ENCODE results near the gene HECW1.
"Not testable (repeated sequence)": the region's sequence is repeated elsewhere in the genome, so short reads cannot be mapped to it uniquely, and the experiment has no call there.

The HECW1 gene

DNA sequence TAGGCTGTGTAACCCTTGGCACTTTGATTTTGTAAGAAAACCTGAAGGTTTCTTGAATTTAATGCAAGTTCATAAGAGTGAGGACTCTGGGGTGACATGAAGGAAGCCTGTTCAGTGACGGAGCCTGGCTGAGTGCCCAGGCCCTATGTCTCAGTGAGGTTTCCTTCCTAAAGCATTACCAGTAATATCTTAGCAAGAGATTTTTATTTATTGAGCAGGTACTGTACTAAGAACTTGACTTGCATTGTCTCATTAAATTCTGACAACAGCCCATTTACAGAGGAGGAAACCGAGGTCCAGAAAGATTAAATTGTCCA is 197.2 kb downstream of the HECW1 start:
- no peak for DNase-seq (ENCODE audit: low spot score)

DNA sequence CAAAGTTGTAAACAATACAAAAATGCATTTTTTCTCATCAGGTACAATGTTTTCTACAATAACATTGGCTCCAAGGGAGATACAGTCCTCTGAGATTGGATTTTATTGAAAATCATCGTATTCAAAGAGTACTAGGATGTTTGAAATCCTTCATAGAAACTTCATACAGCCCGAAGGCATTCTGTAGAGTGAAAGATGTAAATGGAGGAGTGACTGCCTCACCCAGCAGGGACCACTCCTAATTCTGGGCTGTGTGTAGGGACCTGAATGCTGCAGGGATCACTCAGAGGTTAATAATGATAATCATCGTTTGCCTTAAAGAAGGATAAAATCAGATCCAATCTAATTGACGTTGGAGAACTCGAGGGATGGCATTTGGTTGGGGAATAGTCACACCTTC is 198.6 kb downstream of the HECW1 start:
- DNase-seq (ENCODE audit: low spot score) = no peak

DNA sequence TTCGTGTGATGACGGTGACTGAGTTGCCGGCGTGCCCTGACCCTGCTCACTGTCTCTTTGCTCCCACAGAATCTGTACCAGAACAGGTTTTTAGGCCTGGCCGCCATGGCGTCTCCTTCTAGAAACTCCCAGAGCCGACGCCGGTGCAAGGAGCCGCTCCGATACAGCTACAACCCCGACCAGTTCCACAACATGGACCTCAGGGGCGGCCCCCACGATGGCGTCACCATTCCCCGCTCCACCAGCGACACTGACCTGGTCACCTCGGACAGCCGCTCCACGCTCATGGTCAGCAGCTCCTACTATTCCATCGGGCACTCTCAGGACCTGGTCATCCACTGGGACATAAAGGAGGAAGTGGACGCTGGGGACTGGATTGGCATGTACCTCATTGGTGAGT is 199.2 kb downstream of the HECW1 start:
- DNase-seq (ENCODE audit: low spot score) = no peak

DNA sequence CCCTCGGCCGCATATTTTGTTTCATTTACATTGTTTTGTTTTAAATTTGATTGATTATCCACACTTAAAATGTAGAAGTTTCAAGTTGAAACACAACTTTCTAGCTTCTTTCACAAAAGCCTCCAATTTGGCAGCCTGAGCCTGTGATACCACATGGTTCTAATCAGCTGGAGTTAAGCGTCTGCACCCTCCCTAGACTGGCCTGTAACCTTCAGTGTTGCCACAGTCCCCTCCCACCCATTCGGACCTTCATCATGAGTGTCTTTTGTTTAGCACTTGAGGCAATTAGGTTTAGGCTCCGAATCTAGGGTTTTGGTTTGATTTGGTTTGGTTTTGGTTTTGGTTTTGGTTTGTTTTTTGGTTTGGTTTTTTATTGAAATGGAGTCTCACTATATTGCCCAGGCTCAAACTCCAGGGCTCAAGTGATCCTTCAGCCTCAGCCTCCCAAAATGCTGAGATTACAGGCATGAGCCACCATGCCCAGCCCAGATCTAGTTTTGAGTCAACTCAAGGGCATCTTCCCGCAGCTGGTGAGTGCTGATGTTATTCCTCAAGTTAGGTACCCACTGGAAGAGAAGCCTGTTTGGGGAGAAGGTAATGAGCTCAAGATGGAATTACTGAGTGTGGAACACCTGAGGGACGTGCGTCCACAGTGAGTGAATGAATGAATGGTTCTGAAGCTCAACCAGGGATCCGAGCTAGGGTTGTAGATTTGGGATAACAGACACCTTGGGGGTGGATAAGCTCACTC is 201.4 kb downstream of the HECW1 start:
- no peak for DNase-seq (ENCODE audit: low spot score)

DNA sequence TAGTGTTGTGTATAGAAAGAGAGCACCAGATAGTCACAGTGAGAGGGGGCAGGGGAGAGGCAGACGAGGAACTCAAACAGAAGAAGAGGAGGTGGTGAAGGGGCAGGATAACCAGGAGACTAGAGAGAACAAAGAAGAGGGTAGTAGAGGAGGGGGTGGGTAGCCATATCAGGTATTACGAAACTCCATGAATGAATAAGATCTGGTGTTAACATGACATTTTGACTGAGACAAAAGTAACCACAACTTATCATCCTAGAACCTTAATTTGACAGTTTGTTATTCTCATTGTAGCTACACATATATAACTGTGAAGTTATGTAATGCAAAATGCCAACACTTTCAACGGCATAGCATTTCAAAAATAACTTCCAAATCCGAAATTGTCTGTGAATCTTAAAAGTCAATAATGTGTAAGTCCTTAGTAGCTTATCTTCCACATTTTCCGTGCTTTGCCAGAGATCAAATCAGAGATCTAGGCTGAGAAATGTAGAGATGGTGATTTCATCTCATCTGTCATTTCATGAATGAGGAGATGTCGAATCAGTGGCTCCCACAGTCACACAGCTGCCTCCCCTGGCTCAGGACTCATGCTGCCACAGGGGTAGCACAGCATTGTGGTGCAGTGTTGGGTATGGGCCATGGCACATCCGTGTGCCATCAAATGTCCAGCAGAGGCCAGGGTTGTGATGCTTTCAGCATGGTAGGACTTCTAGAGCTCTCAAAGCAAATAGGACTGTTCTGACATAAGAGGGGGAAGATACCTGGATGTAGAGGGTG is 202.1 kb downstream of the HECW1 start:
- DNase-seq (ENCODE audit: low spot score) = no peak

DNA sequence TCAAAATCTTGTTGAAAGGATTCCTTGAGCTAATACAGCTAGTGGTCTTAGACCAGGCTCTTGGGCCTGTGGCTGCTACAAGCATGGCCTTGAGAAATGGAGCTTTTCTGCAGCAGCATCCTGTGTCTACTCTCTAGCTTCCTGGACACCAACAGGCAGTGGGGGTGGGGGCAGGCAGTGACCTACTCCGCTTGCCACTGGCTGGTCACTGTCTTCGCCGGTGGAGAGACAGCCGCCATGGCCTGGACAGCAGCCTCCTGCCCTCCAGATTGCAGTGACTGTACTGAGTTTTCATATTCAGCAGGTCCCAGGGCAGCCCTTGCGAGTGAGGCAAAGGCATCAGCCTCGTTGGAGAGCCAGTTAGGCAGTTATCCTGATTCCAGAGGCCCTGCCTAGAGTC is 204.6 kb downstream of the HECW1 start:
- no peak for DNase-seq (ENCODE audit: low spot score)

DNA sequence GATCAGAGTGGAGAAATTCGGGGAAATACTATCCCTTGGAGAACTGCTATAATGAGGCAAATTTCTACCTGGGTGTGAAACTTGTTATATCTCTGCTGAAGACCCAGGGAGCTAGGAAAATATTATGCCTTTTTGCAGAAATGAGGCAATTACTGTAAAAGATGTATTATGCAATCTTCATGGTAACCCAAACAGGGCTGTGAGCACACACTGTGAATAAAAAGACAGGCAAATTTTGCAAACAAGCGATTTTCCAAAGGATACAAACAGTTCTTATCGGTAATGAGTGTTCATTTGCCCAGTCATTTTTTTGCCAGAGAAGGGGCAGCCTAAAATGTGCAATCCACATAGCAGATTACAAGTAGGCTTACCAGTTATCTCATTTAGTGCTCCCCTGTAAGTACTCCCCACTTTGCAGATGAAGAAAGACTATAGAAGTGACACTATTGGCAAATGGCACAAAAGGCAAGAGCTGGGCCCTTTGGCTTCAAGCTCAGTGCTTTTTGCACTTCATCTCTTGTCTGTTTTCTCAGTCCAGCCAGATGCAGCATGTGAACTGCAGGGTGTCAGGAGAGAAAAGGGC is 205.8 kb downstream of the HECW1 start:
- DNase-seq (ENCODE audit: low spot score) = no peak

DNA sequence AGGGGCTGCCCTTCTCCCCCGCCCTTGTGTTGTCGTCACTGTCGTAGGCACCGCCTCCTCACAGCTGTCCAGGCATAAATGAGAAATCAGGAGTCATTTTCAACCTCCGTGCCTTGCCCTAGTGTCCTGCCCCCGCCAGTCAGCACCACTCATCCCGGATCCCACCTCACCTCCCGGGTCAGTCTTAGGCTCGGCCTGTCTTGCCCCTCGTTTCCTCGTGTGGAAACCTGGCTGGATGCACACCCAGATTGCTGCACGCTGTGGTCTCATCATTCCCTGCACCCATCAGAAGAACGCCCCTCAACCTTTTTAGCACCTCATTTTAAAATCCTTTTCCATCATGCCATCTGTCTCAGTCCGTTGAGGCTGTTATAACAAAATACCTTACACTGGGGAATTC is 213.1 kb downstream of the HECW1 start:
- no peak for DNase-seq (ENCODE audit: low spot score)

DNA sequence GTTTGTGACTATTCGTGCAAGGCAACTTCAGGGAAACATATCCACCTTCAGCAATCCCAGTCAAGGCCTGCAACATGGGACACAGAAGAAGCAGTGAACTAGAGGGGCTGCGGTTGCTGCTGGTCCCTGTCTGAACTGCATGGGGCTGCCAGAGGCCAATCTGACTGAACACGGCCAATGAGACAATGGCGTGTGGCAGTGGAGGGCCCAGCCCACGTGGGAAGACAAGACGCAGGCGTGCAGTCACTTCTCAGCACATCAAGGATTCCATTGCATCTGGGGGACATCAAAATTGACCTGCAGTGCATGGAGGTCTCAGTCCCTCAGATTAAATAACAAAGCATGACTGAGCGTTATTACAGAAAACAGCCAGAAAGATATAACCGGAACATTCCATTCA is 215.9 kb downstream of the HECW1 start:
- no peak for DNase-seq (ENCODE audit: low spot score)

DNA sequence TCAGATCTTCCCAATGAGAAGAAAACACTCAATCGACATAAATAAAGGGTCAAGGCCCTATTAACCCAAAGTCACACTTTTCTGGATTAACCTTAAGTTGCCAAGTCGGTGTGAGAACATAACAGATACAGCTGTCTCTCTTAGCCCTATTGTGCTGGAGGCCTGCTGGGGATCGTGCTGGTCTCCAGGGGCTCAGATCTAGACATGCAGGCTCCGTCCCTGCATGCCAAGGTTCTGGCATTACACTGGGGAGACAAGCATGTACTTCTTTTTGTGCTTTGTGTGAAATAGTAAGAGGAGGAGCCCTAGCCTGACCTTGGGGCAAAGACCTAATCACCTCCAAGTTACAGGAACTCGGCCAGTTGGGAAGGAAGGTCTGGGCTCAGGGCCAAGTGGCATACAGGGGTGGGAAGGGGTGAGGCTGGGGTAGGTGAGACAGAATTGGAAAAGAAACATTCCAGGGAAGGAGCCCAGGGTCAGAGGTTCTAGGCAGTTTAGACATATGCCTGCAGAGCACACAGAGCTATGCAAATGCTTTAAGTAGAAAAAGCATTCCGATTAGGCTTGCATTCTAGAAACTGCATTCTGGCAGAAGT is 216.4 kb downstream of the HECW1 start:
- DNase-seq (ENCODE audit: low spot score) = no peak

DNA sequence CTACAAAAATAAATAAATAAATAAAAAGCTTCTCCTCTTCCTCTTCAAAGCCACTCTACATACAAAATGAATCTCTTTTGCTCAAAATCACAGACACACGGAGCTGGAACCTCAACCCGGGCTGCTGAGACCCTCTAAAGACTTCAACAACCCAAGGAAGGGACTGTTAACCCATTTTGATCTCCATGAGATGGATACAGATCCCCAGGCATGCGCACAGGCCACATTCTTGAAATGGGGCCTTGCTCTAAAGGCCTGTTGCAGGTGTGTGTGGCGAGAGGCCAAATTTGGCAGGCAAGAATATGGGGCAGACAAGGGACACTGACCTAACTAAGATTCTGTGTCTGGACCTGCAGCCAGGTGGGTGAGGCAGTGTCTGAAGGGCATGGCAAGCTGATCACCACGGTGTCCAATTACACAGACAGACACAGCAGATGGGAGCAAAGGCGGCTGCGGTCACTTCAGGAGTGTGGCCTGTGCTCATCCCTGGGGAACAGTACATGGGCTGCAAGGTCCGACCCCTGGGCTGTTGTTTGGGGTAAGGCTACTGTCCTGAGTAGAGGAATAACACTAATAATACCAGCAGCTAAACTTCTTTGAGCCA is 219.8 kb downstream of the HECW1 start:
- DNase-seq (ENCODE audit: low spot score) = no peak

DNA sequence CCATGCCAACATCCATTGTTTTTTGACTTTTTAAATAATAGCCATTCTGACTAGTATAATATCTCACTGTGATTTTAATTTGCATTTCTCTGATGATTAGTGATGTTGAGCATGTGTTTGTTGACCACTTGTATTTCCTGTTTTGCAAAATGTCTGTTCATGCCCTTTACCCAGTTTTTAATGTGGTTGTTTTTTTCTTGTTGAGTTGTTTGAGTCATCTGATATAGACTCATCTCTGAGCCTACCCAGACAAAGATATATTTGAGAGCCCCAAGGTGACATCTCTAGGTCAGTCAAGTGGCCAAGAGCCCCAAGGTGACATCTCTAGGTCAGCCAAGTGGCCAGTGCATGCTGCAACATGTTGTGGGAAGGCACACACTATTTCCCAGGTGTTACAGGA is 224.7 kb downstream of the HECW1 start:
- no peak for DNase-seq (ENCODE audit: low spot score)

DNA sequence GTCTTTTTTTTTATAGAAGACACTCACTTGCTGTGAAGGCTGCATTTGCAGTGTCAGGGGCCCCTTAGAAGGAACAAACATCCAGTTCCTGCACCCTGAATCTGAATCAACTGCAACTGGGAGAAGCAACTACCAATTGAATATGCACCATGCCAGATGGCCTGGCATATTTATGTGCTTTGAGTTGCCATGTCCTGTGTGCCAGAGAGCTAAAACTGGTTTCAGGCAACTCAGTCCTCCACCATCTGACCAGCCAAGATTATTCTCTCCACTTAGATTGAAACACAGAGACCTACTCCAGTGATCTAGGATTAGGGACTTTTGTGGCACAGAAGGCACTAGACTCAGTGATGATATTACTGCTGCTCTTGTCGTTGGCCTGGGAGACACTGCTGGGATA is 225.4 kb downstream of the HECW1 start:
- no peak for DNase-seq (ENCODE audit: low spot score)

DNA sequence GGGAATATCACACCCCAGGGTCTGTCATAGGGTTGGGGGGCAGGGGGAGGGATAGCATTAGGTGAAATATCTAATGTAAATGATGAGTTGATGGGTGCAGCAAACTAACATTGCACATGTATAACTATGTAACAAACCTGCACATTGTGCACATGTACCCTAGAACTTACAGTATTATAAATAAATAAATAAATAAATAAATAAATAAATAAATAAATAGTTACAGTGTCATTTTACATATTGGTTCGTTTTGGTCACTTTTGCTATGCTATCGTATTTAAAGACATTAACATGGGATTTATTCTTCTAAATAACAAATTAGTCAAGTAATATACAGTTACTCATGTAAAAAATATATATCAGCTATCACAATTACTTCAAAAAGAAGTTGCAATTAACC is 228.7 kb downstream of the HECW1 start:
- no peak for DNase-seq (ENCODE audit: low spot score)

DNA sequence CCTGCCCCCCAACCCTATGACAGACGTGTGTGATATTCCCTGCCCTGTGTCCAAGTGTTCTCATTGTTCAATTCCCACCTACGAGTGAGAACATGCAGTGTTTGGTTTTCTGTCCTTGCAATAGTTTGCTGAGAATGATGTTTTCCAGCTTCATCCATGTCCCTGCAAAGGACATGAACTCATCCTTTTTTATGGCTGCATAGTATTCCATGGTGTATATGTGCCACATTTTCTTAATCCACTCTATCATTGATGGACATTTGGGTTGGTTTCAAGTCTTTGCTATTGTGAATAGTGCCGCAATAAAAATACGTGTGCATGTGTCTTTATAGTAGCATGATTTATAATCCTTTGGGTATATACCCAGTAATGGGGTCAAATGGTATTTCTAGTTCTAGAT is 231.0 kb downstream of the HECW1 start:
- not testable (repeated sequence) for DNase-seq (ENCODE audit: low spot score)

DNA sequence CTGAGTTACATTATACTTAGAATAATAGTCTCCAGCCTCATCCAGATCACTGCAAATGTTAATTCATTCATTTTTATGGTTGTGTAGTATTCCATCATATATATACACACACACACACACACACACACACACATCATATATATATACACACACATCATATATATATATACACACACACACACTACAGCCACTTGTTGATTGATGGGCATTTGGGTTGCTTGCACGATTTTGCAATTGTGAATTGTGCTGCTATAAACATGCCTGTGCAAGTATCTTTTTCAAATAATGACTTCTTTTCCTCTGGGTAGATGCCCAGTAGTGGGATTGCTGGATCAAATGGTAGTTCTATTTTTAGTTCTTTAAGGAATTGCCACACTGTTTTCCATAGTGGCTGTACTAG is 233.2 kb downstream of the HECW1 start:
- not testable (repeated sequence) for DNase-seq (ENCODE audit: low spot score)

DNA sequence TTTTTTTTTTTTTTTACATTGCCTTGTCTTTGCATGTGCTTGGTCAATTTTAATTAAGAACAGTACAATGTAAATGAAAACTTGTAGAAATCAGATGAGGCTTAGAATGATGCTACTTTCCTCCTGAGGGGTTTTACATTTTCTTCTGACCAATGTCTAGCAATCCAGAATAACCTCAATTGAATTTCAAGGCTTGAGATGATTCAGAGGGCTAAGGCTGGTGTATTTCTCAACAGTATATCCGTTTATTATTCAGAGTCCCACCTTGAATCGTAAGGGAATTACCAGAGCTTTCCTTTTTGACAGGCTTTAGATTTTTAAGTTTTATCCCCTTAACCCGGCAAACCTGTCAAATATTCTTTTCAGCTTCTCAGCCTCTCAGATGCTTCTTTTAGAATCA is 239.2 kb downstream of the HECW1 start:
- no peak for DNase-seq (ENCODE audit: low spot score)

DNA sequence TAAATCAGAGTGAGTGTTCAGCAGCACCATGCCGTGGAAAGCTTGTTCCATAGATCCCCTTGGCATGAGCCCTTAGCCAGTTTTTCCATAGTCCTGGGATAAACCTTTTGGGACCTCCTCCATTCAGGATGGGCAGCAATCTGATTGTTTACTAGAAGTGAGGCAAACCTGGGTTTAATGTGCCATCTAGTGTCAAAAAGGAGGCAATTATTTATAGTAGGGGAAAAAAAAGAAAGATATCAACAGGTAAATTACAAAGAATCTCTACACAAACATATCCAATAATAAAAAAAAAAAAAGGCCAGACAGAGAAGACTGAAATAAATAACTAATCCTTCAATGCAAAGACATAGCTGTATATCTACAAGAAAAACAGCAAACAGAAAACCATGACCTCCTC is 241.5 kb downstream of the HECW1 start:
- DNase-seq (ENCODE audit: low spot score) = no peak

DNA sequence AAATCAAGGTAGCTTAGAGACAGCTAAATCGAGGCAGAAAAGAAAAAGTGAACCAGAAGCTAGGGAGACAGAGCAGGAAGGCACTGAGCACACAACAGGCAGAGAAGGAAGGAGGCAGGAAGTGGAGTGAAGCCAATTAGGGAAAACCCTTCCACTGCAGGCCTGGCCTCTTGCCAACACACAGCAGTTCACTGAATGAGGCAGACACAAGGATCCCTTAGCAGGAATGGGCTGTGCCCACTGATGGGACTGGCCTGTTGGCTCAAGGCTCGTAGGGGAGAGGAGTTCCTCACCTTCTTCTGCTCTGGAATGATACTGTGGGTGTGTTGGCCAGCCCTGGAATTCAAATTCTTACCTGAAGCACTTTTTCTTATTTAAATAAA is 250.2 kb downstream of the HECW1 start:
- DNase-seq (ENCODE audit: low spot score) = no peak

DNA sequence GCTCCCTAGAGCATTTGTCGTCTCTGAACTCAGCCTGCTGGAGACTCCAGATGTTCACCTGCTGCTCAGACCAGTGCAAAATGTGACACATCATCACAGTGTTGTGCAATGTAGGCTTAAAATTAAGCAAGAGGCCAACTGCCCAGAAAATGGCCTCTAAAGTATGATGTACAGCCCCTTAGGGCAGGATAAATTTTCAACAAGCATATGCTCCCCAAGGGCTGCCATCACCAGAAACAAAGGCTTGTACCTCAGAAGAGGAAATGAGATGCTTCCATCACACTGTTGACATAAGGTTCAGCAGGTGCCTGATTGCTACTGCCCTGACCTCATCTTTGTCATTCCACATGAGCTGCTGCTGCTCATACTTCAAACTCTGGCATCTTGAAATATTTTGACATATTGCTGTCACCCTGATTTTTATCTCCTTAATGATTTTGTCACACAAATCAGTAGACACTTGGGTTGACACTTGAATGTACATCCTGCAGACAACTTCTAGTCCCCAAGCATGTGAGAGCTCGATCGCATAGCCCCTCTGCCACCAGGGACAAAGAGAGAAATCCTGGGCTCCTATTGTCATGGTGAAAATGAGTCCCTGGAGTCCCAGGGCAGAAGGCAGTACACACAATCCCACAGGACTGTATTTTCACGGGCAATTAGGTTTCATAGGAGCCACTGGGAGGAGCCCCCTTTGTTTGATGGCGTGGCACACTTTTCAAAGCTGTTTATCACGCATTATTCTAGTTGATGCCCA is 250.8 kb downstream of the HECW1 start:
- no peak for DNase-seq (ENCODE audit: low spot score)

DNA sequence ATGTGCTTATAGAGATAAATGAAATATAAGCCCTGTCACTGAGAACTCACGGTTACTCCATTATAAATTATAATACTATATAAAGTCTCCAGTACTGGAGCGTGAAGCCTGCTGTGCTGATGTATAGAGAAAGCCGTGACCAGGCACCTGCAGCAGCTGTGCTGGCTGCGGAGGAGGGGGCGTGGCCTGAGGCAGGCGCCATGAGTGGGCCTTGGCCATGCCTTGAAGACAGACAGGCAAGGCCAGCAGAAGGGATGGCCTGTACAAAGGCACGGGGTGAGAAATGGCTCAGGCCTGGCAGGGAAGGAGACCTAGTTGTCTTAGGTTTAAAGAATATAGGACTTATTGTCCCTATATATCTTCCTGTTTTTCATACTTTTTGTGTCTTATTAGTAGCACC is 251.9 kb downstream of the HECW1 start:
- no peak for DNase-seq (ENCODE audit: low spot score)
